GM23338 (cell line): ENCODE results near the gene CELA2A. TPM values are rescaled to one million over a fixed set of nuclear protein-coding genes. Genes with fewer than 3 reads are reported as not detected.

Source experiments
- ATAC-seq: fragments of 200-7000 bp; cut with Tn5 transposase; 3 replicates; pipeline ENCODE4 v1.9.1; 2020
- DNase-seq: peaks from one replicate; pipeline ENCODE4 v3.0.0-alpha.2; 2015; ENCODE audit warnings: low spot score
- H2AFZ ChIP-seq: fragments of 200-600 bp; sonication (generic); 2 replicates; pipeline ENCODE4 v1.8.0; 2016; ENCODE audit warnings: antibody characterized with exemption, mild to moderate bottlenecking, moderate library complexity
- H3F3A ChIP-seq: fragments of 200-600 bp; sonication (generic); replicated peaks from 2 replicates; pipeline ENCODE4 v1.8.0; 2017; ENCODE audit warnings: antibody characterized with exemption, mixed run types, low read depth
- H3K27ac ChIP-seq: fragments of 200-600 bp; sonication (generic); 2 replicates; pipeline ENCODE4 v1.6.1; 2016; ENCODE audit warnings: low read depth
- H3K27me3 ChIP-seq: fragments of 200-600 bp; sonication (generic); 2 replicates; pipeline ENCODE4 v1.8.0; 2016; ENCODE audit warnings: mild to moderate bottlenecking, mixed run types, moderate library complexity; ENCODE audit not compliant: insufficient read depth
- H3K36me3 ChIP-seq: fragments of 200-600 bp; sonication (generic); 2 replicates; pipeline ENCODE4 v1.8.0; 2016; ENCODE audit warnings: mild to moderate bottlenecking; ENCODE audit not compliant: insufficient read depth
- H3K4me1 ChIP-seq: fragments of 200-600 bp; sonication (generic); 2 replicates; pipeline ENCODE4 v1.8.0; 2016; ENCODE audit warnings: mild to moderate bottlenecking, moderate library complexity; ENCODE audit not compliant: insufficient read depth
- H3K4me2 ChIP-seq: fragments of 200-600 bp; sonication (generic); 2 replicates; pipeline ENCODE4 v1.7.1; 2017; ENCODE audit warnings: mixed run types
- H3K4me3 ChIP-seq: fragments of 200-600 bp; sonication (generic); 2 replicates; pipeline ENCODE4 v1.6.1; 2016; ENCODE audit warnings: mixed run types
- H3K79me2 ChIP-seq: fragments of 200-600 bp; sonication (generic); replicated peaks from 2 replicates; pipeline ENCODE4 v1.8.0; 2017; ENCODE audit warnings: mild to moderate bottlenecking; ENCODE audit not compliant: insufficient read depth
- H3K9me2 ChIP-seq: fragments of 200-600 bp; sonication (generic); 2 replicates; pipeline ENCODE4 v1.8.0; 2017; ENCODE audit not compliant: insufficient read depth
- H4K20me1 ChIP-seq: fragments of 200-600 bp; sonication (generic); replicated peaks from 2 replicates; pipeline ENCODE4 v1.8.0; 2017; ENCODE audit warnings: mild to moderate bottlenecking; ENCODE audit not compliant: insufficient read depth
- H3K27ac Mint-ChIP-seq: 2 replicates; pipeline ENCODE4 v1.8.0; 2020; ENCODE audit warnings: inconsistent platforms, mild to moderate bottlenecking, moderate library complexity, mixed read lengths
- H3K27me3 Mint-ChIP-seq: 3 replicates; pipeline ENCODE4 v1.8.0; 2022; ENCODE audit warnings: low read depth, mild to moderate bottlenecking, moderate library complexity, mixed read lengths, inconsistent platforms; ENCODE audit not compliant: insufficient read depth, poor library complexity
- H3K36me3 Mint-ChIP-seq: 3 replicates; pipeline ENCODE4 v1.8.0; 2021; ENCODE audit warnings: low read depth, mild to moderate bottlenecking, inconsistent platforms, moderate library complexity, mixed read lengths
- H3K4me1 Mint-ChIP-seq: 3 replicates; pipeline ENCODE4 v1.8.0; 2020; ENCODE audit warnings: mild to moderate bottlenecking, inconsistent platforms, mixed read lengths
- H3K4me3 Mint-ChIP-seq: 3 replicates; pipeline ENCODE4 v1.8.0; 2021; ENCODE audit warnings: moderate library complexity, mild to moderate bottlenecking, inconsistent platforms, mixed read lengths
- H3K9me3 Mint-ChIP-seq: 3 replicates; pipeline ENCODE4 v1.8.0; 2020; ENCODE audit warnings: moderate library complexity, mild to moderate bottlenecking, inconsistent platforms, mixed read lengths
- CREB1 ChIP-seq: fragments of 250-450 bp; sonication (Bioruptor Pico); IDR thresholded peaks from 2 replicates; pipeline ENCODE4 v1.5.0; 2020; ENCODE audit warnings: low read depth, mild to moderate bottlenecking, moderate library complexity
- EZH2 ChIP-seq: fragments of 200-600 bp; sonication (generic); IDR thresholded peaks from one replicate; pipeline ENCODE4 v1.8.0; 2017; ENCODE audit warnings: antibody characterized with exemption, mild to moderate bottlenecking, low read depth; ENCODE audit not compliant: unreplicated experiment
- EZH2phosphoT487 ChIP-seq: fragments of 200-600 bp; sonication (generic); IDR thresholded peaks from one replicate; pipeline ENCODE4 v1.8.1; 2018; ENCODE audit warnings: antibody characterized with exemption; ENCODE audit not compliant: unreplicated experiment
- JUNB ChIP-seq: IDR thresholded peaks from one replicate; pipeline ENCODE4 v1.6.1; 2016; ENCODE audit warnings: antibody characterized with exemption; ENCODE audit not compliant: unreplicated experiment
- NANOG ChIP-seq: IDR thresholded peaks from 2 replicates; pipeline ENCODE4 v1.6.1; 2016; ENCODE audit warnings: antibody characterized with exemption, borderline replicate concordance
- POLR2AphosphoS5 ChIP-seq: IDR thresholded peaks from 2 replicates; pipeline ENCODE4 v1.6.1; 2016; ENCODE audit warnings: antibody characterized with exemption, low read depth
- ZNF114 ChIP-seq: fragments of 250-450 bp; sonication (Bioruptor Pico); IDR thresholded peaks from 2 replicates; pipeline ENCODE4 v1.5.0; 2020; ENCODE audit warnings: mild to moderate bottlenecking, moderate library complexity
- ZNF462 ChIP-seq: fragments of 250-450 bp; sonication (Bioruptor Pico); IDR thresholded peaks from 2 replicates; pipeline ENCODE4 v1.5.0; 2020; ENCODE audit warnings: mild to moderate bottlenecking, moderate library complexity
- polyA plus RNA-seq: library from polyadenylated mRNA; unstranded; fragments of >200 nt; fragmentation: Nextera tagmentation; extraction: Ambion mirVana; gene quantifications from 2 replicates; pipeline ENCODE4 v1.2.1, GENCODE V29; 2016
- total RNA-seq: library from RNA; depleted of rRNA; stranded (reverse); fragments of >200 nt; shearing (Covaris generic); gene quantifications from 2 replicates; pipeline ENCODE4 v1.2.3, GENCODE V29; 2014
- TF ChIP-seq, protein P1 (sequence below): IDR thresholded peaks from one replicate; pipeline ENCODE4 v1.6.1; 2018; ENCODE audit warnings: antibody characterized with exemption; ENCODE audit not compliant: unreplicated experiment
- TF ChIP-seq, protein P2 (sequence below): IDR thresholded peaks from 2 replicates; pipeline ENCODE4 v1.6.1; 2016; ENCODE audit warnings: antibody characterized with exemption

The CELA2A gene
- total and polyA plus RNA-seq, 2 experiments from 2014 or later: not detected

- H3K4me1 Mint-ChIP-seq: peaks cover 28% of the 10 kb centered on the region
- no peak for TF ChIP-seq JUNB
- TF ChIP-seq, protein P1, sequence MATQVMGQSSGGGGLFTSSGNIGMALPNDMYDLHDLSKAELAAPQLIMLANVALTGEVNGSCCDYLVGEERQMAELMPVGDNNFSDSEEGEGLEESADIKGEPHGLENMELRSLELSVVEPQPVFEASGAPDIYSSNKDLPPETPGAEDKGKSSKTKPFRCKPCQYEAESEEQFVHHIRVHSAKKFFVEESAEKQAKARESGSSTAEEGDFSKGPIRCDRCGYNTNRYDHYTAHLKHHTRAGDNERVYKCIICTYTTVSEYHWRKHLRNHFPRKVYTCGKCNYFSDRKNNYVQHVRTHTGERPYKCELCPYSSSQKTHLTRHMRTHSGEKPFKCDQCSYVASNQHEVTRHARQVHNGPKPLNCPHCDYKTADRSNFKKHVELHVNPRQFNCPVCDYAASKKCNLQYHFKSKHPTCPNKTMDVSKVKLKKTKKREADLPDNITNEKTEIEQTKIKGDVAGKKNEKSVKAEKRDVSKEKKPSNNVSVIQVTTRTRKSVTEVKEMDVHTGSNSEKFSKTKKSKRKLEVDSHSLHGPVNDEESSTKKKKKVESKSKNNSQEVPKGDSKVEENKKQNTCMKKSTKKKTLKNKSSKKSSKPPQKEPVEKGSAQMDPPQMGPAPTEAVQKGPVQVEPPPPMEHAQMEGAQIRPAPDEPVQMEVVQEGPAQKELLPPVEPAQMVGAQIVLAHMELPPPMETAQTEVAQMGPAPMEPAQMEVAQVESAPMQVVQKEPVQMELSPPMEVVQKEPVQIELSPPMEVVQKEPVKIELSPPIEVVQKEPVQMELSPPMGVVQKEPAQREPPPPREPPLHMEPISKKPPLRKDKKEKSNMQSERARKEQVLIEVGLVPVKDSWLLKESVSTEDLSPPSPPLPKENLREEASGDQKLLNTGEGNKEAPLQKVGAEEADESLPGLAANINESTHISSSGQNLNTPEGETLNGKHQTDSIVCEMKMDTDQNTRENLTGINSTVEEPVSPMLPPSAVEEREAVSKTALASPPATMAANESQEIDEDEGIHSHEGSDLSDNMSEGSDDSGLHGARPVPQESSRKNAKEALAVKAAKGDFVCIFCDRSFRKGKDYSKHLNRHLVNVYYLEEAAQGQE: no peak
- TF ChIP-seq EZH2phosphoT487: no peak
- no peak for TF ChIP-seq ZNF114 (CRISPR knock-in tag)
- TF ChIP-seq, protein P2, sequence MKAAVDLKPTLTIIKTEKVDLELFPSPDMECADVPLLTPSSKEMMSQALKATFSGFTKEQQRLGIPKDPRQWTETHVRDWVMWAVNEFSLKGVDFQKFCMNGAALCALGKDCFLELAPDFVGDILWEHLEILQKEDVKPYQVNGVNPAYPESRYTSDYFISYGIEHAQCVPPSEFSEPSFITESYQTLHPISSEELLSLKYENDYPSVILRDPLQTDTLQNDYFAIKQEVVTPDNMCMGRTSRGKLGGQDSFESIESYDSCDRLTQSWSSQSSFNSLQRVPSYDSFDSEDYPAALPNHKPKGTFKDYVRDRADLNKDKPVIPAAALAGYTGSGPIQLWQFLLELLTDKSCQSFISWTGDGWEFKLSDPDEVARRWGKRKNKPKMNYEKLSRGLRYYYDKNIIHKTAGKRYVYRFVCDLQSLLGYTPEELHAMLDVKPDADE: no peak
- no peak for TF ChIP-seq CREB1 (CRISPR knock-in tag)
- TF ChIP-seq ZNF462: no peak
- TF ChIP-seq EZH2: no peak
- no peak for TF ChIP-seq NANOG
- TF ChIP-seq POLR2AphosphoS5: no peak
- no peak overlapping the region; the same call in 2 of the 3 replicates for H3K4me3 Mint-ChIP-seq
- Histone ChIP-seq H3F3A (no peaks in the 10 kb centered on the region), H3K27me3 (peaks cover 24% of the 10 kb centered on the region), H2AFZ (no peak overlapping the region), H3K36me3 (no peaks in the 10 kb centered on the region), H3K79me2 (no peaks in the 10 kb centered on the region), H3K4me1 (peaks cover 10% of the 10 kb centered on the region), H3K4me2 (no peak overlapping the region), H4K20me1 (no peaks in the 10 kb centered on the region; the same call in 1 of the 2 replicates), H3K9me2 (no peaks in the 10 kb centered on the region), H3K4me3 (no peak overlapping the region), H3K27ac (no peak overlapping the region)
- no peak for DNase-seq
- H3K27me3 Mint-ChIP-seq: peaks cover 22% of the 10 kb centered on the region
- no peaks in the 10 kb centered on the region for H3K36me3 Mint-ChIP-seq
- H3K27ac Mint-ChIP-seq: no peak overlapping the region
- no peaks in the 10 kb centered on the region; the same call in 2 of the 3 replicates for H3K9me3 Mint-ChIP-seq
- no peak for ATAC-seq
Measured at GRCh38 chr1:15412843-15413242, 43.7 kb upstream of the CELA2A start.
